Mucosa of descending colon (tissue), 3 donors: ENCODE measurements around the gene POU3F3. TPM values are rescaled to one million over a fixed set of nuclear protein-coding genes. Genes with fewer than 3 reads are reported as not detected.

Experiments
- ATAC-seq: fragments of 200-7000 bp; cut with Tn5 transposase; one replicate; pipeline ENCODE4 v1.9.1; 2020; ENCODE audit warnings: mild to moderate bottlenecking, moderate library complexity
- DNase-seq, 3 donors: peaks; one replicate each; pipeline ENCODE4 v3.0.0-alpha.2; 2020
- H3K36me3 ChIP-seq: fragments of 200-600 bp; one replicate; pipeline ENCODE4 v1.8.0; 2021; ENCODE audit warnings: low read depth, mild to moderate bottlenecking
- H3K4me1 ChIP-seq: fragments of 200-600 bp; one replicate; pipeline ENCODE4 v1.8.0; 2021; ENCODE audit warnings: low read depth, mild to moderate bottlenecking
- H3K4me3 ChIP-seq: fragments of 200-600 bp; one replicate; pipeline ENCODE4 v1.8.0; 2021; ENCODE audit warnings: mild to moderate bottlenecking
- H3K9me3 ChIP-seq: fragments of 200-600 bp; one replicate; pipeline ENCODE4 v1.8.0; 2021; ENCODE audit warnings: mild to moderate bottlenecking
- intact Hi-C, 2 donors: fragments of 100-400 bp; cut with DNase I in 1 of 2; cut with micrococcal nuclease in 1 of 2; formaldehyde crosslinking; loops; one replicate each; pipeline versions ENCODE4 v1.11.0 to v1.11.1; 2022; cut with DNase I, micrococcal nuclease
- total RNA-seq, 3 donors: library from RNA; stranded (reverse); fragmentation: NEBNext Ultra II Directional in 2 of 3; extraction: Animal tissue kit (Norgen Biotek cat#: 25700) in 2 of 3; gene quantifications; one replicate each; pipeline versions ENCODE4 v1.2.1 to v1.2.4, GENCODE V29; 2021 to 2023
- TF ChIP-seq, protein P1 (sequence below): fragments of 200-600 bp; IDR thresholded peaks from one replicate; pipeline ENCODE4 v1.8.0; 2022; ENCODE audit warnings: antibody characterized with exemption, mild to moderate bottlenecking
- donor health status: DM: no; HTN: no; CAD: no; lungs with moderate emphysema.
- donor health status: DM: no; HTN: no; CAD: no.
- donor health status: DM: no; HTN: yes; CAD: no.

The POU3F3 gene
- total RNA-seq, 3 donors from 2014 or later, result 0.12 to 1.4 (median 0.14) TPM

- intact Hi-C loops, result no loop called here
- peaks cover 16% of the 10 kb centered on the region for H3K4me1 ChIP-seq
- no peaks in the 10 kb centered on the region for H3K36me3 ChIP-seq
- ATAC-seq, result no peak
- no peaks in the 10 kb centered on the region for H3K9me3 ChIP-seq
- no peak for DNase-seq
- H3K4me3 ChIP-seq, result no peak overlapping the region
- TF ChIP-seq, protein P1, sequence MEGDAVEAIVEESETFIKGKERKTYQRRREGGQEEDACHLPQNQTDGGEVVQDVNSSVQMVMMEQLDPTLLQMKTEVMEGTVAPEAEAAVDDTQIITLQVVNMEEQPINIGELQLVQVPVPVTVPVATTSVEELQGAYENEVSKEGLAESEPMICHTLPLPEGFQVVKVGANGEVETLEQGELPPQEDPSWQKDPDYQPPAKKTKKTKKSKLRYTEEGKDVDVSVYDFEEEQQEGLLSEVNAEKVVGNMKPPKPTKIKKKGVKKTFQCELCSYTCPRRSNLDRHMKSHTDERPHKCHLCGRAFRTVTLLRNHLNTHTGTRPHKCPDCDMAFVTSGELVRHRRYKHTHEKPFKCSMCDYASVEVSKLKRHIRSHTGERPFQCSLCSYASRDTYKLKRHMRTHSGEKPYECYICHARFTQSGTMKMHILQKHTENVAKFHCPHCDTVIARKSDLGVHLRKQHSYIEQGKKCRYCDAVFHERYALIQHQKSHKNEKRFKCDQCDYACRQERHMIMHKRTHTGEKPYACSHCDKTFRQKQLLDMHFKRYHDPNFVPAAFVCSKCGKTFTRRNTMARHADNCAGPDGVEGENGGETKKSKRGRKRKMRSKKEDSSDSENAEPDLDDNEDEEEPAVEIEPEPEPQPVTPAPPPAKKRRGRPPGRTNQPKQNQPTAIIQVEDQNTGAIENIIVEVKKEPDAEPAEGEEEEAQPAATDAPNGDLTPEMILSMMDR, result no peak
Measured at GRCh38 chr2:104861351-104862057, 7.6 kb downstream of the POU3F3 start.

DNA sequence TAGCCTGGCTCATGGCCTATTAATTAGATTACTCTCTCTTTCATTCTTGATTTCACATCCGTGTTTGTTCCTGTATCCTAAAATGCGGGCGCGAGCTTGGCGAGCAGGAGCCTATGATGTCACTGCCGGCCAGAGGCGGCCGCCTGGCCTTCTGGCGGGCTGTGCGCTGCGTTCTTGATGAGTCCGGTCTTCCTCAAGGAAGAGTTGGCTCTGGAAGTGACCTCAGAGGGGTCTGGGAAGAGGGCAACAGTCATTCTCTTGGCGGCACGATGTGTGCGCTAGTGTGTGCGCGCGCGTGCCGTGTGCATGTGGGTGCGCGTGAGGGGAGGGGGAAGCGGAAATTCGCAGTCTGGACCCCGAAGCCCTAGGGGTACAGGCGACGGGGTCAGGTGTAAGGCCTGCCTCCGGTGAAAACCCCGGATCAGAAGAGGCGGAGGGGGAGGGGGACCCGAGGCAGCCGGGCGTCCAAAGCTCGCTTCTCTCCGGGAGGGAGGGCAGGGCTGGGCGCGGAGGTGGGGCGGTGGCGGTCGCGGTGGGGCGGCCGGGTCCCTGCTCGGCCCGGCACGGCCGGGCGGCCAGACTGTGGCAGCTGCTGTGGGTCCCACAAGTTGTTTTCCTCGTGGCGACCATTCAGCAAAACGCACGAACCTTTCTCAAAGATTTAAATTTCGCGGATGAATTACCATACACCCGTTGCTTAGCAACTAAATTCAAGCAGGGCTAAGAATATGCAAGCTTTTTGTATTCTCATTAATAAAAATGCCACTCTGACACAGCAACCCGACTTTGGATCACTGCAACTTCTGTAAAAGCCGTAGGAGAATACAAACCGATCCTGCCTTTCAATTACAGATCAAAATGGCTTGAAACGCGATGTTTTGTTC is 8.4 kb downstream of the POU3F3 start:
- intact Hi-C loops, result no loop called here

GRCh38 chr2:104863146-104863467 is 9.2 kb downstream of the POU3F3 start:
- no peak for DNase-seq
- Histone ChIP-seq H3K36me3 (no peaks in the 10 kb centered on the region), H3K9me3 (no peaks in the 10 kb centered on the region), H3K4me3 (no peak overlapping the region), H3K4me1 (peaks cover 7% of the 10 kb centered on the region)
- intact Hi-C loops, result no loop called here
- TF ChIP-seq, protein P1, result no peak
- ATAC-seq, result no peak

More for the DNA sequence above, 8.4 kb downstream of the POU3F3 start:
- Histone ChIP-seq H3K4me1 (peaks cover 11% of the 10 kb centered on the region), H3K9me3 (no peaks in the 10 kb centered on the region), H3K4me3 (no peak overlapping the region), H3K36me3 (no peaks in the 10 kb centered on the region)
- TF ChIP-seq, protein P1, result no peak
- no peak for DNase-seq
- ATAC-seq, result no peak

DNA sequence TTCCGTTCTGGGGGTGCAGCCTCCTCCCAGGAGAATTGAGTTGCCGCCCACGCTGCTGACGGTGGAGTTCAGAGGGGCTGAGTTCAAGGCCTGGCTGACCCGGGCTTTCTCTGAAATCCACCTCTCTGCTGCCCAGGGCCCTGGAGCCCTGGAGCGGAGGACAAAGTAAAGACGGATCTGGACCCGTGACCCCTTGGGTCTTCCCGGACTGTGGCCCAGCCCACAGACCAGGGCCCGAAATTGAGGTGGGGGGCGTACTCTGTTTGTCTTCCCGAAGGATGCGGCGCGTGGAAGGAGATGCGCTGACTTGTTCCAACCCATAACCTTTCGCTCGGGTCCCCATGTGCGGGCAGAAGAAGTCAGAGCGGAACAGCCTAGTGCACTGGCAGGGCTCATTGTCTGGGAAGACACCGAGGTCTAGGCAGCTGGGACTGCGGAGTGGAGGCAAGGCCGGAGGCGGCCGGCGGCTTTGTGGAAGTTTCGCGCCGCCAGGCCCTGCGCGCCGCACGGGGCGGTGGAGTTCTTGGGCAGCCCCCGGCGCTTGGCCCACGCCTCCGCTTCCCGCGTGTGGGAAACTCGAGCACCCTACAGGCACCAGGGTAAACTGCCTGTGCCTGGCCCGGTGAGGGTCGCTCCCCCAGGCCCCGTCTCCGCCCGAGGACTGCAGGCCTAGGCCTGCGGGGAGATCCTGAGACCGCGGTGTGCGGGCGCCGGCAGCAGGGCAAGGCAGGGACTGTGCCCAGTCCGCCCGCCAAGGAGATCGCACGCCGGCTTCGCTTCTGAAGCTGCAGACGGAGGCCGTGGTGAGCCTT is 9.8 kb downstream of the POU3F3 start:
- Histone ChIP-seq H3K9me3 (no peaks in the 10 kb centered on the region), H3K36me3 (no peaks in the 10 kb centered on the region), H3K4me1 (peaks cover 7% of the 10 kb centered on the region), H3K4me3 (no peak overlapping the region)
- ATAC-seq (no peak), DNase-seq (no peak)
- TF ChIP-seq, protein P1, result no peak
- intact Hi-C loops, result no loop called here

DNA sequence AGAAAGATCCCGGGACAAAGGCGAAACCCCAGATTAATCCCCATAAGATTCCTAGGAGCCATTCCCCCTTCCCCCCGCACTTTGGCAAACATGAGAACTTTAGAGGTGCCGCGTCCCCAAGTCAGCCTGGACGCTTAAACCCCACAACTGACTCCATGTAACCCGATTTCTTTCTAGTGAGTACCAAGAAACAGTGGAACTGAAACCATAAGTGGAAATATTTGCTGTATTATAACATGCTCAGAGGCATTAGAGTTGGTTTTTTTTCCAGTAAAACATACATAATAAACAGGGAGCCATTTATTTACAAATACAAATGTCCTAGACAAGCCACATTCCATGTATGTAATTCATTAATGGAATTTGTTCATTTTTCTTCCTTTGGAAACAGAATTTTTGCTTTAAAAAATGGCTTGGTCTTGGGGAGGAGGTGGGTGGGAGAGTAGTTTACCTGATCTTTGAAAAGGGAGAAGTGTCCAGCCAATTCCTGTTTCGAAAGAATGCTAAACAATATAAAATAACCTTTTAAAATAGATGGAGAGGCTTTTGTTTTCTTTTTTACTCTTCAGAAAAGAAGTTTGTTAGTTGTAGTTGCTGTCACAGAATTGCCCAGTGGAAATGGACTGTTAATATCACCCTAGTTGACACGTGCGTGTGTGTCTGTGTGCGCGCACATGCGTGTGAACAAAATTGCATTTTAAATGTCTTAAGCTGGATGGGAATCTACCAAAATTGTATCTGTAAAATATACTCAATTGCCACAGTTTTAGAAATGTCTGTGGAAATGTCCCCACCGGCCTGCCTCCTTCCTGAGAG is 10.6 kb downstream of the POU3F3 start:
- no peak for ATAC-seq
- Histone ChIP-seq H3K9me3 (no peaks in the 10 kb centered on the region), H3K36me3 (no peaks in the 10 kb centered on the region), H3K4me1 (peaks cover 7% of the 10 kb centered on the region), H3K4me3 (no peak overlapping the region)
- TF ChIP-seq, protein P1, result no peak
- intact Hi-C loops, result no loop called here
- no peak for DNase-seq
